HL-60 (cell line): ENCODE measurements around the gene PRSS8.

Experiments used
- GABPA ChIP-seq: IDR thresholded peaks from 2 replicates; pipeline ENCODE4 v1.6.1; 2012; ENCODE audit warnings: low read depth
- POLR2AphosphoS5 ChIP-seq: IDR thresholded peaks from 2 replicates; pipeline ENCODE4 v1.6.1; 2012; ENCODE audit warnings: low read depth
- SPI1 ChIP-seq: IDR thresholded peaks from 2 replicates; pipeline ENCODE4 v1.6.1; 2012; ENCODE audit warnings: low read depth, mild to moderate bottlenecking, borderline replicate concordance
- TF ChIP-seq, protein P1 (sequence below): IDR thresholded peaks from one replicate; pipeline ENCODE4 v1.5.1; 2011; ENCODE audit warnings: low read length, control low read depth, inconsistent platforms; ENCODE audit not compliant: insufficient read depth
- TF ChIP-seq, protein P2 (sequence below): IDR thresholded peaks from 2 replicates; pipeline ENCODE4 v1.6.1; 2012; ENCODE audit warnings: low read depth; ENCODE audit not compliant: insufficient replicate concordance

DNA sequence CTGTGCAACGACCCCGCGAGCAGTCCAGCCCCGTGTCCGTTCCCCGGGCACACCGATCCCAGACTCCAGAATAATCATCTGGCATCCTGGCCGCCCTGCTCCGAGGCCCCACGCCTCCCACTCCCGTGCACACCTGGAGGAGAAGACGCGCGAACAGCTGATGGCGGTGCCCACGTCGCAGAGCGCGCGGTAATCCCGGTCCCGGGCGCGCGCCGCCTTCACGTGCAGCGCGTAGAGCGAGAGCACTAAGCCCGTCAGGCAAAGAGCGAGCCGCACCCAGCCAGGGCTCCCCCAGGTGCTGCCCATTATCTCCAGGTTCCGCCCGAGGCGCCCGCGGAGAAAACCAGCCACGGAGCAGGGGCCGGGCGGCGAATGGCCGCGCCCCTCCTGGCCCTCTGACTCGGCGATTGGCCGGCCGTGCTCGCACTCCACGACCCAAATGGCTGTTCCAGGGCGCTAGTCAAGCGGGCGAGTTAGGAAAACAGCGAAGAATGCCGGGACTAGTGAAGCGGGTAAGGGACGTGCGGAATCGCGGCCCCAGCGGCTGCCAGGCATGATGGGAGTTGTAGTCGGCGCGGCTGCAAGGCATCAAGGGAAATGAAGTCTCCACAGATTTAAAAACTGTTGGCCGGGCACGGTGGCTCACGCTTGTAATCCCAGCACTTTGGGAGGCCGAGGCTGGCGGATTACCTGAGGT, 41.0 kb downstream of the PRSS8 start, which contains the start of gene VKORC1:
- TF ChIP-seq, protein P1, sequence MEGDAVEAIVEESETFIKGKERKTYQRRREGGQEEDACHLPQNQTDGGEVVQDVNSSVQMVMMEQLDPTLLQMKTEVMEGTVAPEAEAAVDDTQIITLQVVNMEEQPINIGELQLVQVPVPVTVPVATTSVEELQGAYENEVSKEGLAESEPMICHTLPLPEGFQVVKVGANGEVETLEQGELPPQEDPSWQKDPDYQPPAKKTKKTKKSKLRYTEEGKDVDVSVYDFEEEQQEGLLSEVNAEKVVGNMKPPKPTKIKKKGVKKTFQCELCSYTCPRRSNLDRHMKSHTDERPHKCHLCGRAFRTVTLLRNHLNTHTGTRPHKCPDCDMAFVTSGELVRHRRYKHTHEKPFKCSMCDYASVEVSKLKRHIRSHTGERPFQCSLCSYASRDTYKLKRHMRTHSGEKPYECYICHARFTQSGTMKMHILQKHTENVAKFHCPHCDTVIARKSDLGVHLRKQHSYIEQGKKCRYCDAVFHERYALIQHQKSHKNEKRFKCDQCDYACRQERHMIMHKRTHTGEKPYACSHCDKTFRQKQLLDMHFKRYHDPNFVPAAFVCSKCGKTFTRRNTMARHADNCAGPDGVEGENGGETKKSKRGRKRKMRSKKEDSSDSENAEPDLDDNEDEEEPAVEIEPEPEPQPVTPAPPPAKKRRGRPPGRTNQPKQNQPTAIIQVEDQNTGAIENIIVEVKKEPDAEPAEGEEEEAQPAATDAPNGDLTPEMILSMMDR: no peak
- TF ChIP-seq POLR2AphosphoS5: no peak
- TF ChIP-seq, protein P2, sequence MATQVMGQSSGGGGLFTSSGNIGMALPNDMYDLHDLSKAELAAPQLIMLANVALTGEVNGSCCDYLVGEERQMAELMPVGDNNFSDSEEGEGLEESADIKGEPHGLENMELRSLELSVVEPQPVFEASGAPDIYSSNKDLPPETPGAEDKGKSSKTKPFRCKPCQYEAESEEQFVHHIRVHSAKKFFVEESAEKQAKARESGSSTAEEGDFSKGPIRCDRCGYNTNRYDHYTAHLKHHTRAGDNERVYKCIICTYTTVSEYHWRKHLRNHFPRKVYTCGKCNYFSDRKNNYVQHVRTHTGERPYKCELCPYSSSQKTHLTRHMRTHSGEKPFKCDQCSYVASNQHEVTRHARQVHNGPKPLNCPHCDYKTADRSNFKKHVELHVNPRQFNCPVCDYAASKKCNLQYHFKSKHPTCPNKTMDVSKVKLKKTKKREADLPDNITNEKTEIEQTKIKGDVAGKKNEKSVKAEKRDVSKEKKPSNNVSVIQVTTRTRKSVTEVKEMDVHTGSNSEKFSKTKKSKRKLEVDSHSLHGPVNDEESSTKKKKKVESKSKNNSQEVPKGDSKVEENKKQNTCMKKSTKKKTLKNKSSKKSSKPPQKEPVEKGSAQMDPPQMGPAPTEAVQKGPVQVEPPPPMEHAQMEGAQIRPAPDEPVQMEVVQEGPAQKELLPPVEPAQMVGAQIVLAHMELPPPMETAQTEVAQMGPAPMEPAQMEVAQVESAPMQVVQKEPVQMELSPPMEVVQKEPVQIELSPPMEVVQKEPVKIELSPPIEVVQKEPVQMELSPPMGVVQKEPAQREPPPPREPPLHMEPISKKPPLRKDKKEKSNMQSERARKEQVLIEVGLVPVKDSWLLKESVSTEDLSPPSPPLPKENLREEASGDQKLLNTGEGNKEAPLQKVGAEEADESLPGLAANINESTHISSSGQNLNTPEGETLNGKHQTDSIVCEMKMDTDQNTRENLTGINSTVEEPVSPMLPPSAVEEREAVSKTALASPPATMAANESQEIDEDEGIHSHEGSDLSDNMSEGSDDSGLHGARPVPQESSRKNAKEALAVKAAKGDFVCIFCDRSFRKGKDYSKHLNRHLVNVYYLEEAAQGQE: no peak
- TF ChIP-seq GABPA: no peak
- TF ChIP-seq SPI1: no peak
